ENCODE measurements around the gene MTMR2.

GRCh38 chr11:95968585-95968984 is 44.7 kb upstream of the MTMR2 start:
- TF ChIP-seq EZH2 (IDR thresholded peaks at IDR 0.05; ENCODE audit: low read length, missing control alignments), result no peak
- peak; percentile 23 to 52 for TF ChIP-seq CTCF (conservative IDR thresholded peaks at IDR 0.05 in 1 of 2, IDR thresholded peaks at IDR 0.05 in 1 of 2; ENCODE audit: low read depth in 1 of 2, low read length in 2 of 2)

Data from fibroblast of lung (primary cell).